CD4-positive, alpha-beta T cell treated with Interferon gamma for 1 hour (primary cell): ENCODE measurements around the gene ATM.
A peak's percentile ranks its signal among the peaks of the same experiment; 100 is the strongest.

Experiments used
- DNase-seq: peaks from one replicate; pipeline ENCODE4 v3.0.0-alpha.2; 2020

Gene ATM, protein sequence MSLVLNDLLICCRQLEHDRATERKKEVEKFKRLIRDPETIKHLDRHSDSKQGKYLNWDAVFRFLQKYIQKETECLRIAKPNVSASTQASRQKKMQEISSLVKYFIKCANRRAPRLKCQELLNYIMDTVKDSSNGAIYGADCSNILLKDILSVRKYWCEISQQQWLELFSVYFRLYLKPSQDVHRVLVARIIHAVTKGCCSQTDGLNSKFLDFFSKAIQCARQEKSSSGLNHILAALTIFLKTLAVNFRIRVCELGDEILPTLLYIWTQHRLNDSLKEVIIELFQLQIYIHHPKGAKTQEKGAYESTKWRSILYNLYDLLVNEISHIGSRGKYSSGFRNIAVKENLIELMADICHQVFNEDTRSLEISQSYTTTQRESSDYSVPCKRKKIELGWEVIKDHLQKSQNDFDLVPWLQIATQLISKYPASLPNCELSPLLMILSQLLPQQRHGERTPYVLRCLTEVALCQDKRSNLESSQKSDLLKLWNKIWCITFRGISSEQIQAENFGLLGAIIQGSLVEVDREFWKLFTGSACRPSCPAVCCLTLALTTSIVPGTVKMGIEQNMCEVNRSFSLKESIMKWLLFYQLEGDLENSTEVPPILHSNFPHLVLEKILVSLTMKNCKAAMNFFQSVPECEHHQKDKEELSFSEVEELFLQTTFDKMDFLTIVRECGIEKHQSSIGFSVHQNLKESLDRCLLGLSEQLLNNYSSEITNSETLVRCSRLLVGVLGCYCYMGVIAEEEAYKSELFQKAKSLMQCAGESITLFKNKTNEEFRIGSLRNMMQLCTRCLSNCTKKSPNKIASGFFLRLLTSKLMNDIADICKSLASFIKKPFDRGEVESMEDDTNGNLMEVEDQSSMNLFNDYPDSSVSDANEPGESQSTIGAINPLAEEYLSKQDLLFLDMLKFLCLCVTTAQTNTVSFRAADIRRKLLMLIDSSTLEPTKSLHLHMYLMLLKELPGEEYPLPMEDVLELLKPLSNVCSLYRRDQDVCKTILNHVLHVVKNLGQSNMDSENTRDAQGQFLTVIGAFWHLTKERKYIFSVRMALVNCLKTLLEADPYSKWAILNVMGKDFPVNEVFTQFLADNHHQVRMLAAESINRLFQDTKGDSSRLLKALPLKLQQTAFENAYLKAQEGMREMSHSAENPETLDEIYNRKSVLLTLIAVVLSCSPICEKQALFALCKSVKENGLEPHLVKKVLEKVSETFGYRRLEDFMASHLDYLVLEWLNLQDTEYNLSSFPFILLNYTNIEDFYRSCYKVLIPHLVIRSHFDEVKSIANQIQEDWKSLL (N-terminal part only)

DNA sequence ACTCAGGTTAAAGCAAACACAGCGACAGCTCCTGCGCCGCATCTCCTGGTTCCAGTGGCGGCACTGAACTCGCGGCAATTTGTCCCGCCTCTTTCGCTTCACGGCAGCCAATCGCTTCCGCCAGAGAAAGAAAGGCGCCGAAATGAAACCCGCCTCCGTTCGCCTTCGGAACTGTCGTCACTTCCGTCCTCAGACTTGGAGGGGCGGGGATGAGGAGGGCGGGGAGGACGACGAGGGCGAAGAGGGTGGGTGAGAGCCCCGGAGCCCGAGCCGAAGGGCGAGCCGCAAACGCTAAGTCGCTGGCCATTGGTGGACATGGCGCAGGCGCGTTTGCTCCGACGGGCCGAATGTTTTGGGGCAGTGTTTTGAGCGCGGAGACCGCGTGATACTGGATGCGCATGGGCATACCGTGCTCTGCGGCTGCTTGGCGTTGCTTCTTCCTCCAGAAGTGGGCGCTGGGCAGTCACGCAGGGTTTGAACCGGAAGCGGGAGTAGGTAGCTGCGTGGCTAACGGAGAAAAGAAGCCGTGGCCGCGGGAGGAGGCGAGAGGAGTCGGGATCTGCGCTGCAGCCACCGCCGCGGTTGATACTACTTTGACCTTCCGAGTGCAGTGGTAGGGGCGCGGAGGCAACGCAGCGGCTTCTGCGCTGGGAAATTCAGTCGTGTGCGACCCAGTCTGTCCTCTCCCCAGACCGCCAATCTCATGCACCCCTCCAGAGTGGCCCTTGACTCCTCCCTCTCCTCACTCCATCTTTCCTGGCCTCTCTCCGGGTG, at the start of gene ATM, which contains the start of gene NPAT:
TSS of gene ATM (plus strand) at position 494 of the 774 bp plus-strand sequence. CDS start 4,558 bp downstream, outside the sequence.
TSS of gene NPAT (minus strand) at position 65 of the 774 bp plus-strand sequence. CDS start 102 bp downstream, outside the sequence.
- peak; percentile 100 for DNase-seq

DNA sequence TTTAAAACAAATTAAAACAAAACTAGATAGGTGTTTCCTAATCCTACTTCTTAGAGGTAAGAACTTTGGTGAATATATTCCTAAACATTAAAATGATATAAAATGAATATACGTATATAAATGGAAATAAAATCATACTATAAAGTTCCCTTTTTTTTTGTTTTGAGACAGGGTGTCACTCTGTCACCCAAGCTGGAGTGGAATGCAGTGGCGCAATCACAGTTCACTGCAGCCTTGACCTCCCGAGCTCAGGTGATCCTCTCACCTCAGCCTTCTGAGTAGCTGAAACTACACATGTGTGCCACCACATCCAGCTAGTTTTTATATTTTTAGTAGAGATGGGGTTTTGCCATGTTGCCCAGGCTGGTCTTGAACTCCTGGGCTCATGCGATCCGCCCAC, 45.3 kb upstream of the ATM start:
- no peak for DNase-seq

DNA sequence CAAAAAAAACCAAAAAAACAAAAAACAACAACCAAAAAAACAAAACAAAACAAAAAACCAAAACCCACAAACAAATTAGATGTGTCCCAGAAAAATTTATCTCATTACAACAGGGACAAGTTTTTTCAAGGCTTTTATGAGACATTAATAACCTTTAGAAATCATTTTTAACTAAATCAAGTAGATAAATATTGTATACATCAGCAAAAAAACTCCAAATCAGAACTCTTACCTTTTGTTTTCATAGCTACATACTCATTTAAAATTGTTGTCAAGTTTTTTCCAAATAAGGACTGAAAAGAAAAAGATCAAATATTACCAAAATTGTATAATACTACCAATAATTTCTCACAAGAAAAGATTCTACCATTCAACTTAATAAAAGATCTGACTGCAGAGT, 29.1 kb upstream of the ATM start:
- DNase-seq = no peak

DNA sequence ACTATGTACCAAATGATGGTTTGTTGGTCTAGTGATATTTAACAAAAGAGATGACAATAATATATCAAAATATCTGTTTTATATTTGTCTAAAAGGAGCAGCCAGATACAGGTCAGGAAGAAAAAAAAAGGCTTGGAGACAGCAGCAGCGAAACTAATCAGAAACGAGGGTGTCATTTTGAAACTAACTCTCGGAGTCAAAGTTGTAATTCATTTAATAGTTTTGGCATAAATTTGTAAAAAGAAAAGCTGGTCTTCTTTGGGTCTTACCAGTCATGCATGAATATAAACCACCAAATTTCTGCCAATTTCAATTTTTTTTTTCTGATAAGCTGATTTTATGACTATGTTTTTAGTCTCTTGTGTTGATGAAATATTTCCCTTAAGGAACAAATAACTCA, 26.0 kb upstream of the ATM start:
- DNase-seq = no peak

DNA sequence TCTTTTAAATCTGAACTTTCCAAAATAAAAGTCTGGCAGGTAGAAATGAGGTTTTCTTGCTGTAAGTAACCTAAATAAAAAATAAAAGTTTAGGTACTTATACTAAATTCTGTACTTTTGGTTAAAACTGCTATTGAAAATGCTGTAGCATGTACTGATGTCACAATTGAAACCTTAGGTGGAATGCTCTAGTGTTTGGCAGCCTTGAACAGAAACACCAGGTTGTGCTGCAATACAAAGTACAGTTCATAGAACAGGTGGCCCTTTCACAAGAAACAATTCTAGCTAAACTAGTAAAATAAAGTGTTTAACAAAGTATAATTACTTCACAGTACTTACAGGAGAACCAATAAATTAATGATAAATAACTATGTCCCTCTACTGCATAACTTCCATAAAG, 25.5 kb upstream of the ATM start:
- DNase-seq = no peak

DNA sequence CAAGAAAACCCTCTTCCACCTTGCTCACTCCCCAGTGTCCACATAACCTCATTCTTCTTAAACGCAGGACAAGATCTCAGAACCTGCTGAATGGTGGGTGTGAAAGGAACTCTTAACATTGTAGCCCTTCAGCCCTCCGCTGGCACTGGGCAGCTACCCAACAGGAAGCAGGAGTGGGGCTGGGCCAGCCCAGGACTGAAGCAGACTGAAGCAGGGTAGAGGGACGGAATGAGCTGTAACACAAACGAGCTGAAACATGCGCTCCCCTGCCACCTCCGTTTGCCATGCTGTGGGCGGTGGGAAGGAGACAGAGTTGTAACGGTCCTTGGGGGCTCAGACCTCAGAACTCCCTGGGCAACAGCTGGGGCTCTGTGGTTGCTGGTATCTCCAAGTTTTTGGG, 24.0 kb upstream of the ATM start:
- DNase-seq = no peak

DNA sequence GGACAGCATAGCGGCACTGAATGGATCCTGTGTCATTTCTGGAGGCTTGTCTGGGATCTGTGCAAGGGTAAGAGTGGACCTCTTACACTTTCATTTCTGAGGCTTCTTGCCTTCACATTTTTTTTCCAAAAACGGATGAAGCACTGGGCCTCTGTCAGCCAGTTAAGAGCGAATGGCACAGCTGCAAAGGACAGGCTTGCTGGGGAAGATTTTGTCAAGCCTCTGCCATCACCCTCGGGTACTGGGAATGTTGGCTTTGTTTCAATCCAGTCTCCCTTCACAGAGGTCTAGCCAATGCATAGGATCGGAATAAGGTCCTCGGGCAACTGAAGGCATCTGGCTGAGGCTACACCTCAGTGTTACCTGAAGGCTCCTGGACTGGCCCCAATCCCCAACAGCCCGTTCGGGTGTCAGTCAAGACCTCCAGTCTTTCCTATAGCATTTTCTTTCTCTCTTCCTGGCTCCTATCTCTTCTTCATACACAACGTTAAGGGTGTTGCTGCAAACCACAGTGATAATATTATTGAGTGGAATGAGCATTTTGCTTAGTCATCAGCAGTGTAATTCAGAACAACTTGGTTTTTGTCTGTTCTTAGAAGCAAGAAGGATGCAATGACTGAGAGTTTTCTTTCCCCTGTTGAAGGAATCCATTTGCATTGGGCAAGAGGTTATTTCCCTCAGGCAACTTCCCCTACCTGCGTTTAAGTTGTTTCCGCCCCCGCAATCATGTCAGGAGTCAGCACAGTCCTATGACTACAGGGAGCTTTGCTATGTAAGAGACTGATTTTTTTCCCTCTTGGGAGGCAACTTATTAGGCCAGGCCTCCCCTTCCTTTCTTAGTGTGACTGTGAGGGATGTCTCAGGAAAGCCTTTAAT, 23.2 kb upstream of the ATM start:
- DNase-seq = peak; percentile 41

DNA sequence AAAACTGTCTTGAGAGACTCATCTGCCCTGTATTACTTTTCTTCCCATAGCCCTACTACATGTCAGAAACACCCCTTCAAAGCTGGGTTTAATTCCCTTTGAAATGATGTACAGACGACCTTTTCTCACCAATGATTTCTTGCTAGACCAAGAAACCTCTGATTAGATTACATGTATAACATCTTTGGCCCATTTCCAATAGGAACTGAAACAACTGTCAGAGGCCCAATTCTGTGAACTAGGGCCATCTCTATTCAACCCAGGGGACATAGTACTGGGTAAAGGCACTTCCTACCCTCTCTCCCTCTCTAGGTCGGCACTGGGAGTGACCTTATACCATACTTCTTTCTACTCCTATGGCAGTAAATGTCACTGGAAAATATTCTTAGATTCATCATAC, 19.8 kb upstream of the ATM start:
- no peak for DNase-seq

DNA sequence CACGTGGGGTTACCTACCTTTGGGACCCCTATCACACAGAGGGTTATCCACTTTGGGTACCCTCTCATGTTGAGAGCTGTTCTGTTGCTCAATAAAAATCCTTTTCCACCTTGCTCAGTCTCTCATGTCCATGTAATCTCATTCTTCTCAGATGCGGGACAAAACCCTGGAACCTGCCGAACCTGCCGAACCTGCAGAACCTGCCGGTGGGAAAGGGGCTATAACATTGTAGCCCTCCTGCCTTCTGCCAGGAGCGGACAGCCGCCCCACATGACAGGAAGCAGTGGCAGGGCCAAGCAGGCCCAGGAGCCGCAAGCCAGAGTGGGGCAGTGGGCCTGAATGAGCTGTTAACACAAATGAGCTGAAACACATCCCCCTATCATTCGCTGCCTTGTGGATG, 18.5 kb upstream of the ATM start:
- no peak for DNase-seq

DNA sequence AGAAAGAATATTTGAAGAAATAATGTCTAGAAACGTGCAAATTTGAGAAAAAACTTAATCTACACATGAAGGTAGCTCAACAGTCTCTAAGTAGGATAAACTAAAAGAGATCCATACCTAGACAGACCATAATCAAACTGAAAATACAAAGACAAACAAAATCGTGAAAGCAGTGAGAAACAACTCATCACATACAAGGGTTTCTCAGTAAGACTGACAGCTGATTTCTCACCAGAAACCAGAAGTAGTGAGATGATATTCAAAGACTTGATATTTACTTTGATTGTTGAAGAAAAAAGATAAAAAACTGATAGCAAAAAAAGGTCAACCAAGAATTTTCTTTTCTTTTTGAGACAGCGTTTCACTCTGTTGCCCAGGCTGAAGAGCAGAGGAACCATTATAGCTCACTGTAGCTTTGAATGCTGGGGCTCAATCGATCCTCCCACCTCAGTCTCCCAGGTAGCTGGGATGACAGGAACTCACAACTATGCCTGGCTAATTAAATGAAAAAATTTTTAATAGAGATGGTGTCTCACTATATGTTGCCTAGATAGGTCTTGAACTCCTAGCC, 17.9 kb upstream of the ATM start:
- no peak for DNase-seq

DNA sequence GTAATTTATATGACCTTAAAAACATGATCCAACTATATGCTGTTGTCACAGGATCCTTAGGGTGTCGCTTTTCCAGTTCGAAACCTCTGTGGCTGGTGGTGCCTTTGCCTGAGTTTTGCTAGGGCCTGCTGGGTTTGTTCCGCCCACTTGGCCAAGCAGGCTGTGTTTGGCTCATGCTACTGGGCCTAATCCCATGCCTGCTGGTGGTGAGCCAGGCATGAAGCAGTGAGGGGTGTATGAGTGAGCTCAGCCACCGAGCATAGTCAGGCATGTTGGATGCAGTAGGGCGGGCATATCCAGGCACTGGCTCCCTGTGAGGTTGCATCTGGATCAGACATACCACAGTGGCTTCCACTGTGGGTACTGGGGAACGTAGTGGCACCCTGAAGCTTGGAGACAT, 16.7 kb upstream of the ATM start:
- DNase-seq = no peak

DNA sequence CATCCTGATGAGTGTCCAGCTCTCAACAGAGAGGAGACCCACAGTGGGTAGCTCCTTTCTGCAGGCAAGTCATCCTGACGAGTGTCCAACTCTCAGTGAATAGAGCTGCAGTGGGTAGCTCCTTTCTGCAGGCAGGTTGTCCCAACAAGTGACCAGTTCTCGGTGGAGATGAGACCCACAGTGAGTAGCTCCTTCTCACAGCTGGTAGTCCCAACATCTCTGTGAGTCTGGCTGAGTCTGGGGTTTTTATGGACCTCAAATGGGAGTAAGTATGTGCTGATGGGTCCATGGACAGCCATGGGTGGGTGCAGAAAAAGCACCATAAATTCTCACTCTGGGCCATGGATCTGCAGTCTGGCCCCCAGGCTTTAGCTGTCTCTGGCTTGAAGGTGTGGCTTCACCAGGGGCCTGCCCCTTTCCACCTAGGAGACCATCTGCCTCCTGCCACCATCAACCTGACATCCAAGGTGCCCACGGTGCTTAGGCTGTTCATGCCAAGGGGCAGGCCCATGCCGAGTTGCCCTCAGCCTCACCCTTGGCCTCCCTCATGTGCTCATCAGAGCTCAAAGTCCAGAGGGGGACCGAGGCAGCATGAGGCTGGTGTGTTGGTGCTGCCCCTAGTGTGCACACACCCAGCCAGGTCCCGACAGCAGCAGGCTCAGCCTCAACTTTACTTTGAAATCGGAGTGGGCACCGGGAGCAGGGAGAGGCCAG, 15.7 kb upstream of the ATM start:
- no peak for DNase-seq

DNA sequence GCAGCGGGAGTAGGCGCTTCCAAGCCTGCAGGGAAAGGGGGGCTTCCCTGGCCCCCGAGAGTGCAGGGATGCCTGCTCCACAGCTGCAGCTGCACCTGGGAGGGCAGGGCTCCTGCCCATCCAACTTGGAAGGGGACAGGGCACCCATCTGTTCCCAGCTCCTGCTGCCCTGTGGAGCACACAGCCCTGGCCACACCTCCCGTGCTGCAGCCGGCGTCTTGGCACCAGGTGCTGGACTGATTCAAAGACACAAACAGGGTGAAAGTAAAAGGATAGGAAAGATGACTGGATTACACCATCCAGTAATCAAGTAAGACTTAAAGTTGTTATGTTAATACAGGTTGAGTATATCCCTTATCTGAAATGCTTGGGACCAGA, 15.2 kb upstream of the ATM start:
- DNase-seq = no peak

DNA sequence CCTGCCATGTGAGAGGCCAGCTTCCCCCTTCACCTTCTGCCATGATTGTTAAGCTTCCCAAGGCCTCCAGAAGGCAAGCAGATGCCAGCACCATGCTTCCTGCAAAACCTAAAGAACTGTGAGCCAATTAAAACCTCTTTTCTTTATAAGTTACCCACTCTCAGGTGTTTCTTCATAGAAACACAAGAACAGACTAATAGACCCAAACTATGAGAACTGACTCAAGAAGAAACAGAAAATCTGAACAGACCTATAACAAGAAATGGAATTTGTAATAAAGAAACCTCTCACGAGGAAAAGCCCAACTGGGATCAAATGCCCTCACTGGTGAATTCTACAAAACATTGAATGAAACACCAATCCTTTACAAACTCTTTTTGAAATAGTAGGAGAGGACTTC, 12.4 kb upstream of the ATM start:
- DNase-seq = no peak

DNA sequence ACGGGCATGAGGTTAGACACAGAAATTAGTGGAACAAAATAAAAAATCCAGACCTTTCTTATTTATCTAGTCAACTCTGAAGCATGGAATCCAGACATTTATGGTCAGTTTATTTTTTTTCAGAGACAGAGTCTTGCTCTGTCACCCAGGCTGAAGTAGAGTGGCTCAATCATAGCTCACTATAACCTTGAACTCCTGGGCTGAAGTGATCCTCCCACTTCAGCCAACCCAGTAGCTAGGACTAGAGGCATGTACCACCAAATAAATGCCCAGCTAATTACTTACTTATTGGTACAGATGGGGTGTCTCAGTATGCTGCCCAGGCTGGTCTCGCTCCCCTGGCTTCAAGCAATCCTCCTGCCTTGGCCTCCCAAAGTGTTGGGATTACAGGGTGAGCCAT, 9.1 kb upstream of the ATM start:
- DNase-seq = no peak

DNA sequence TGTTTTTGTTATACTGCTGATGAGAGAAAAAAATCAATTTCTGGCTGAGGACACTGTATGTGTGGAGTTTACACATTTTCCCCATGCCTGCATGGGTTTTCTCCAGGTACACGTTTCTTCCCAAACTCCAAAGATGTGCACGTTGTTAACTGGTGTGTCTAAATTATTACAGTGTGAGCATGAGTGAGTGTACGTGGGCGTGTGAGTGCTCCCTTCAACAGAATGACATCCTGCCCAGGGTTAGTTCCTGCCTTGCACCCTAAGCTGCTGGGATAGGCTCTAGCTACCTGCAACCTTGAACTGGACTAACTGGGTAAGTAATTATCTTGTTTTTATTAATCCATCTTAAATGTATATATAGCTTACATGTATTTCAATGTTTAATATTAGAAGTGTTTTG, 5.9 kb upstream of the ATM start:
- DNase-seq = no peak

DNA sequence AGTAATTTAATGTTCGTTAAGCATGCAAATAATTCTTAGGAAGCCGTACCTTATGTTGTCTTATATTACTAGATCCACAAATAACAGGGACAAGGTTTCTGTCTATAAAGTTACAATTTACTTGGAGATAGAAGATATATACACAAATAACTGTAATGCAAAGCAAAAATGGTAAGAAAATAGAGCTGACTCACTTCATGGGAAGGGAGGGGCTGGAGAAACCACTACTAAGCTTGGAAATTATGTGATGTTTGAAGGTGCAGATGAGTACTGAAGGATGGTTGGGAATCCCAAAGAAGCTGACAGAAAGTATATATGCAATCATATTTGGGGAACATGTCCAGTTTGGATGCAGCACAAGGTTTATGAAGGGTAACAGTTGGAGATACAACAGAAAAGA, 4.4 kb upstream of the ATM start:
- DNase-seq = no peak

DNA sequence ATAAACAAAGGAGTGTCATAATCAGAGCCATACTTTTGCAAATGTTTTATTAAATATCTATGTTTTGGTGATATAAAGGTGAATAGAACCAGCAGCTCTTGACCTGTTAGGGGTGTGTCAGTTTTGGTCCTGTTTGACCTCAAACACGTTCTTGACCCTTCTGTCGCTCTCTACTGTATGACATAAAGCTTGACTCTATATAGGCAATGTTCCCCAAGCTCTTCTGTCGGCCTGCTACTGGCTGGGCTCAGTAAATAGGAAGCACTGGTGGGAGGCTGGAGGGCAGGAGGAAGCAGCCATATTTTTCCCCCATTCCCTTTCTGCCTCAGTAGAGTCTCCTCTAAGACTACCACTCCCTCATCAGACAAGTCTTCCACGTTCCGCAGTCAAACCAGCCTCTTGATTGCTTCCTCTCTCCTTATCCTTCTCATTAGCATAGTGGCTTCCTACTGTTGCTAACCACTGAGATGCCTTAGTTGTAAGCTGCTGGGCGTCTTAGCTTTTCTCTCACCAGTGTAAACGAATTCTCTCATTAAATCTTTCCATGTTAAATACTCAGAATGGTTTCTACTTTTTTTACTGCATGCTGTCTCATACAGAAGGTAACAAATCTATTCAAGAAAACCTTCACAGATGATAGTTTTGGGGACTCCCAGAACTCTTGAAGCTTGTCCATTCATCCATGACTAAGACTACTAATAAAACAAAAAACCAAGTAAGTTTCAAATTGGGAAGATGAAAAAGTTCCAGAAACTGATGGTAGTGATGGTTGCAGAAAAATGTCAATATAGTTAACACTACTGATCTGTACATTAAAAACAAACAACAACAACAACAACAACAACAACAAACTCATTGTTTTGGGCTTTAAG, 3.7 kb upstream of the ATM start:
- no peak for DNase-seq

DNA sequence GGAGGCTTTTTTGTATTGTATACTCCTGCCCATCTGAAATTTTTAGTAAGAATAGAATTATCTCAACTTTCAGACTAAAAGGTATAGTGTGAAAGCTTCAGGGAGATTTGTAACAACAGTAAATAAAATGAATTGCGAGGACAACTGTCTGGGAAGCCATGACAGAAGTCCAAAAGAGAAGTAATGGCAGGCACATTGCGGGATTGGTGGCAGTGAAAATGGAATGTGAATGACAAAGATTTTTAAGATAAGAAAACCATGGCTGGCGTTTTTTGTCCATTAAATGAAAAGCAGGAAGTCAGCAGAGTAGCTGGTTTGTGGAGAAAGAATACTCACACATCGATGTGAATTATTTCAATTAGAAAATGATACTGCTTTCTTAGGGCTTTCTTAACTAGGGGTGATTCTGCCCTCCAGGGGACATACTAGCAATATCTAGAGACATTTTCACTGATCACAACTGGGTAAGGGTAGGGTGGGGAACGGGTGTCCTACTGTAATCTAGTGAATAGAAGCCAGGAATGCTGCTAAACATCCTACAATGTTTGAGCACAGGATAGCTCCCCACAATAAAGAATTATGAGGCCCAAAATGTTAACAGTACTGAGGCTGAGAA, 2.0 kb upstream of the ATM start:
- no peak for DNase-seq
